HG03039 (cell line): ENCODE results near the gene GSN.

Experiments used
- ATAC-seq: cut with Tn5 transposase; IDR thresholded peaks from one replicate; pipeline ENCODE4 v1.9.1; 2021; ENCODE audit warnings: mild to moderate bottlenecking, moderate library complexity; ENCODE audit not compliant: unreplicated experiment

The GSN gene

DNA sequence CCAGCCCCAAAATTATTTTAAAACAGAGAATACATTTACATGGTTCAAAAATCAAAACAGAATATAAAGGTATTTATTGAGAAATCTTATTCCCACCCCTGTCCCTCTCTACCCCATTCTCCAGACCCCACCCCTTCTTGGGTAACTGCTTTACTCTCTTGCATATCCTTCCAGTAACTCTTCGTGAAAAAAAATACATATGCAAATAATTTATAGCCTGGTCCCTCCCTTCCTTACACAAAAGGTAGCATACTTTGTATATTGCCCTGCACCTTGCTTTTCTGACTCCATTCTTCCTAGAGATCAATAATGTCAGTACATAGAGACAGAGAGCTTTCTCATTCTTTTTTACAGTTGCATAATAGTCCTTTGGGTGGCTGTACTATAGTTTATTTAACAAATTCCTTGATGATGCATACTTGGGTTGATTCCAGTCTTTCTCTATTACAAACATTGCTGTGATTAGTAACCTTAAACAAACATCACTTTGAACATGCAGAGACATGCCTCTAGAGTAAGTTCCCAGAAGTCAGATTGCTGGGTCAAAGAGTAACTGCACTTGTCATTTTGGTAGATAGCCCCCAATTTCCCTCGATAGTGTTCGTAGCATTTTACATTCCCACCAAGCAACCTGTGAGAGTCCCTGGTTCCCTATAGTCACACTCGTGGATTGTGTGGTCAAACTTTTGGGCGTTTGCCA, 54.2 kb downstream of the GSN start:
- ATAC-seq = no peak

DNA sequence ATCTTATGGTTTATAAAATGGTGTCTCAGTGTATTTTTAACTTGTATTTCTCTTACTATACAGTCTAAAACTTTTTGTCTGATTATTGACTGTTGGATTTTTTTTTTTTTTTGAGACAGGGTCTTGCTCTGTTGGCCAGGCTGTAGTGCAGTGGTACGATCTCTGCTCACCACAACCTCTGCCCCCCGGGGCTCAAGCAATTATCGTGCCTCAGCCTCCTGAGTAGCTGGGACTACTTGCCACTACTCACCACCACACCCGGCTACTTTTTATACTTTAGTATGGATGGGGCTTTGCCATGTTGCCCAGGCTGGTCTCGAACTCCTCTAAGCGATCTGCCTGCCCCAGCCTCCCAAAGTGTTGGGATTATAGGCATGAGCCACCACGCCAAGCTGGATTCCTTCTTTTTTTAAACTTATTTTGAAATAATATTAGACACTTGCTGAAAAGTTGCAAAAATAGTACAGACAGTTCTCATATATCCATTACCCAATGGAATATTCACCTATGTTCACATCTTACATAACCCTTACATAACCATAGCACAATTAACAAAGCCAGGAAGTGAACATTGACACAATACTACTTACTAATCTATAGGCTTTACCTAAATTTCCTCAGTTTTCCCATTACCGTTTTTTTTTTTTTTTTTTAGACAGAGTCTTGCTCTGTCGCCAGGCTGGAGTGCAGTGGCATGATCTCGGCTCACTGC, 54.9 kb downstream of the GSN start:
- no peak for ATAC-seq

DNA sequence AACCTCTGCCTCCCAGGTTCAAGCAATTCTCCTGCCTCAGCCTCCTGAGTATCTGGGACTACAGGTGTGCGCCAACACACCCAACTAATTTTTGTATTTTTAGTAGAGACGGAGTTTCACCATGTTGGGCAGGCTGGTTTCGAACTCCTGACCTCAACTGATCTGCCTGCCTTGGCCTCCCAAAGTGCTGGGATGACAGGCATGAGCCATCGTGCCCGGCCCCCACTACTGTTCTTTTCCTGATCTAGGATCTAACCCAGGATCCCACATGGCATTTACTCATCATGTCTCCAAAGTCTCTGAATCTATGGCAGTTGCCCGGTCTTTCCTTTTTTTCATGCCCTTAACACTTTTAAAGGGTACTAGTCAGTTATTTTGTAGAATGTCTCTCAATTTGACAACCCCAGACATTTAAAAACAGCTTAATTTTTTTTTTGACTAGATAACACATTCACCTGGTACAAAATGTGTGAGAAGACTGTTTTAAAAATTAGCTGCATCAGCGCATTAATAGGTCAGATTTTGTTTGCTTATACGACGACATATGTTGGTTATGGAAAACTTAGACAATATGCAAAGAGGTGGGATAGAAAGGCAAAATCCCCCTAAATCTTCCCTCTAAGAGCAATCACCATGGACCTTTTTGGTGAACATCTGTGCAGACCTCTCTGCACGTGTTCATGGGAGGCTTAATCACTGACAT, 55.6 kb downstream of the GSN start:
- ATAC-seq = no peak

DNA sequence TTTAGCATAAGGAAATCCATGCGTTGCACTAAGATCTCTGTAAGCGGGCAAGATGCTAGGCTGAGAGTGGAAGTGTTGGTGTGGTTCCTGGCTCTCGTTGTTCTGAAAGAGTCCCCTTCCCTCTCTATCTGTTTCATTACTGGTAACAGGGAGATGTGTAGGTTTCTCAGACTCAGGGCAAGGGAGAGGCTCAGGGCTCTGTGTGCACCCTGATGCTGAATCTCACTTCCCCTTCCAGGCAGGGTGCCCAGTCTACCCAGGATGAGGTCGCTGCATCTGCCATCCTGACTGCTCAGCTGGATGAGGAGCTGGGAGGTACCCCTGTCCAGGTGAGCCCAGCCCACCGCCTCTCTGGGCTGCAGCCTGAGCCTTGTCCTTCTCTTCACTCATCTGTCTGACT, 56.4 kb downstream of the GSN start:
- ATAC-seq = no peak

DNA sequence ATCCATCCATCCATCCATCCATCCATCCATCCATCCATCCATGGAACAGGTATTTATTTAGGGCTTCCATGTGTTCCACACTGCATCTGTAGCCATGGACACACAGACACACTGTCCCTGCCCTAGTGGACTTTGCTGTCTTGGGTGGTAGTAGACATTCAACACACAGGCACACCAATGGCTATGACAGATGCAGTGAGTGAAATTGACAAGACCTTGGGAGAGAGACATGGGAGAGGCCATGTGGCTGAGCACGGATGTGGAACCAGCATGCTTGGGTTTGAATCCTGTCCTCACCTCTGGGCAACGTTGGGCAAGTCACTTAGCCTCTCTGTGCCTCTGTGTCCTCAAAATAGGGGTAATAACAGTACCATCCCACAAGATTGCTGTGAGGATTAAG, 56.8 kb downstream of the GSN start:
- no peak for ATAC-seq

DNA sequence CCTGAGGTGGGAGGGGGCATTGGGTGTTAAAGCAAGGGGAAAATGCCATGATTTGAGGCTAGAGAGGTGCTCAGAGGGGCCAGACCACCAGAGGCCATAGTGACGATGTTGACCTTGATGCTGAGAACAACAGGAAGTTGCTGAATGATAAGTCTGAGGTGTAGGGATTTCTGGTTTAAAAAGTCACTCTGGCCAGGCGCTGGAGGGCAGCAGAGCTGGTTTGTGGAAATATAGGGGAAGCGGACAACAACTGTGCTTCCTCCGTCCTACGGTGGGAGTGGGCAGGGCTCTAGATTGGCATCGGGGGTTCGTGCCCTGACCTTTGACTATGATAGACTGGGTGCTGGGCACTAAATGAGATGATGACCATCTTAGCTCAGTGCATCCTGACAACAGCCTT, 57.4 kb downstream of the GSN start:
- no peak for ATAC-seq

DNA sequence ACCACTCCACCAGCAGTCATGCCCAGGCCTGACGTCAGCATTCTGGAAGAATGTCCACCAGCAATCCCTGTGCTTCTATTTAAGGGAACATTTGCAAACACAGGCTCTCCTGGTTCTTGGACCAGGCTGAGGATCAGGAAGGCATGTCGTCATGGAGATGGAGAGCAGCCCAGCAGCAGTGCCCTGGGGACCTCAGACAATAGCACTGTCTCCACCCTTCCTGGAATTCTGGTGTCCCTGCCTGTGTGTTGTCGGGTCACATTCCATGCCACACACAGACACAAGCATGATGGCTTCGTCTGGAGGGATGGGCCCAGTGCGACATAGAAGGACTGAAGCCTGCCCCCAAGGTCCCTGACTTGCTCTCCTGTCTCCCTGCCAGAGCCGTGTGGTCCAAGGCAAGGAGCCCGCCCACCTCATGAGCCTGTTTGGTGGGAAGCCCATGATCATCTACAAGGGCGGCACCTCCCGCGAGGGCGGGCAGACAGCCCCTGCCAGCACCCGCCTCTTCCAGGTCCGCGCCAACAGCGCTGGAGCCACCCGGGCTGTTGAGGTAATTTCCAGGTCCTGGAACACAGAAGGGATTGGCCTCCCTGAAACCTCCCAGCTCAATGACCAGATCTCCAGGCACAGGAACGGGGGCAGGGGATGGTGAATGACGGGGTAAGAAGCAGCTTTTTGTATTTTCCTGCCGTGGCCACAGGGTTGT, 58.3 kb downstream of the GSN start:
- ATAC-seq = no peak

DNA sequence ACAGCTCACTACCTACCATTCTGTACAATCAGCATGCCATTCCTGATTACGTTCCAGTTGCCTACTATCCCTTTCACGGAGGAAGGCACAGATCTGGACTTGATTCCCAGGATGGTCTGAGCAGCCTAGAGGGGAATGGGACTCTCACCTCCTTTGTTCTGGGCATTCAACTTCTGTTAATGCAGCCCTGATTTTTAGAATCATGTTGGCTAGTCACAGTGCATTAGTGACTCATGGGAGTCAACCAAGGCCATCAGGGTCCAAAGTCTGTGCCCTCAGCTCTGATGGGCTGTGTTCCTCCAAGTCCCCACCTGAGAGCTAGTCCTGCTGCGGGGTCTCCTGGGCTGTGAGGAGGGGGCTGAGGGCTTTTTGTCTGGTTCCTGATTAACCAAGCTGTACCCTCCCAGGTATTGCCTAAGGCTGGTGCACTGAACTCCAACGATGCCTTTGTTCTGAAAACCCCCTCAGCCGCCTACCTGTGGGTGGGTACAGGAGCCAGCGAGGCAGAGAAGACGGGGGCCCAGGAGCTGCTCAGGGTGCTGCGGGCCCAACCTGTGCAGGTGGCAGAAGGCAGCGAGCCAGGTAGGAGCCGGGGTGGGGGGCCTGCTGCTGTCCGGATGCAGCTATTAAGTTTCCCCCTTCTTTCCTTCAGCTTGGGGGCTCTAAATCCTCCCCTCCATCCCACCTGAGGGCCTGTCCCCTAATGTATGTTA, 59.1 kb downstream of the GSN start:
- no peak for ATAC-seq

DNA sequence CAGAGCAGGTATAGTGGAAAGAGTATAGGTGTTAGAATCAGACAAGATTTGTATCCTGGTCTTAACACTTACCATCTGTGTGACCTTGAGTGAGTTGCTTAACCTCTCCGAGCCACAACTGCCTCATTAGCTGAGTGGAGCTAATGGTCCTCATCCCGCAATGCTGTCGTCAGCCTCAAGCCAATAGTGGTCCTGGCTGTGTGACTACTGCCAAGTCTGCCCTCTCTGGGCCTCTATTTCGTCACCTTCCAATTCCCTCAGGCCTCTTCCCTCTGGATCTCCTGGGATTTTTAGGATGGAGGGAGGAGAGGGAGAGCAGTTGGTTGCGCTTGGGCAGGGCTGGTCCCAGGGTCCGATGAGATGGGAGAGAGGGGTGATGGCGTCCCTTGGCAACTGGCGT, 60.5 kb downstream of the GSN start:
- no peak for ATAC-seq

DNA sequence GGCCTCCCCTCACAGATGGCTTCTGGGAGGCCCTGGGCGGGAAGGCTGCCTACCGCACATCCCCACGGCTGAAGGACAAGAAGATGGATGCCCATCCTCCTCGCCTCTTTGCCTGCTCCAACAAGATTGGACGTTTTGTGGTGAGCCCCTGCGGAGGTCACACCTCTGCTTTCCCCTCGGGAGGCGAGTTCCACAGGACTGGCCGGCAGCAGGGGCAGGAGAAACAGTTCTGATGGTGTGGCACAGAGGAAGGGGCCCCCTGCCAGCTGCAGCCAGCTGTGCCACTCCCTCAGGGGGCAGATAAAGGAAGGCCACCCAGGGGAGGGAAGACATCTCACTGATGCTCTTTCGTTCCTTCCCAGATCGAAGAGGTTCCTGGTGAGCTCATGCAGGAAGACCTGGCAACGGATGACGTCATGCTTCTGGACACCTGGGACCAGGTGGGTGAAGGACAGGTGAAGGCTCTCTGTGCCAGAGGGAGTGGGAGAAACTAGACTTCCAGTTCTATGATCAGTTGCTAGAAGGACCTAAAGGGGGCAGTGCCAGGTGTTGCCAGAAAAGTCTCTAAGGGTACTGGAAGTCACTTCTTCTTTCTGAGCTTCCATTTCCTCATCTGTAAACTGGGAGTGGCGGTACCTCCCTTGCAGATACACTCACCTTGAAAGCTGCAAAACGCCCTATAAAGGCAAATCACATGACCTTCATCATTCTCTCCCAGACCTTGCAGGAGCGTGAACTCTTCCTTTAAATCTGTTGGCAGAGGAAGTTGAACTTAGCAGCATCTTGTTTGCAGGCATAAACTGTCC, 61.1 kb downstream of the GSN start:
- no peak for ATAC-seq

DNA sequence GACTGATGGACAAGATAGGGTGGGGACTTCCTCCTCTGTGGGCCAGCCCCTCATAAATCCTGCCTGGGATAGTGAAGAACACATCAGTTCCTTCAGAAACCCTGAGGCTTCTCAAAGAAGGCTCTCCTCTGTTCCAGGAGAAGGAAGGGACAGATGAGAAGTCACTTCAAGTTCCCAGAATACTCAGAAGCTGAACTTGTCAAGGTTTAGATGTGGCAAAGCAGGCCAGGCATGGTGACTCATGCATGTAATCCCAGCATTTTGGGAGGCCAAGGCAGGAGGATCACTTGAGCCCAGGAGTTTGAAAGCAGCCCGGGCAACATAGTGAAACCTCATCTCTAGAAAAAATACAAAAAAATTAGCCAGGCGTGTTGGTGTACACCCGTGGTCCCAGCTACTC, 63.6 kb downstream of the GSN start:
- ATAC-seq = no peak

DNA sequence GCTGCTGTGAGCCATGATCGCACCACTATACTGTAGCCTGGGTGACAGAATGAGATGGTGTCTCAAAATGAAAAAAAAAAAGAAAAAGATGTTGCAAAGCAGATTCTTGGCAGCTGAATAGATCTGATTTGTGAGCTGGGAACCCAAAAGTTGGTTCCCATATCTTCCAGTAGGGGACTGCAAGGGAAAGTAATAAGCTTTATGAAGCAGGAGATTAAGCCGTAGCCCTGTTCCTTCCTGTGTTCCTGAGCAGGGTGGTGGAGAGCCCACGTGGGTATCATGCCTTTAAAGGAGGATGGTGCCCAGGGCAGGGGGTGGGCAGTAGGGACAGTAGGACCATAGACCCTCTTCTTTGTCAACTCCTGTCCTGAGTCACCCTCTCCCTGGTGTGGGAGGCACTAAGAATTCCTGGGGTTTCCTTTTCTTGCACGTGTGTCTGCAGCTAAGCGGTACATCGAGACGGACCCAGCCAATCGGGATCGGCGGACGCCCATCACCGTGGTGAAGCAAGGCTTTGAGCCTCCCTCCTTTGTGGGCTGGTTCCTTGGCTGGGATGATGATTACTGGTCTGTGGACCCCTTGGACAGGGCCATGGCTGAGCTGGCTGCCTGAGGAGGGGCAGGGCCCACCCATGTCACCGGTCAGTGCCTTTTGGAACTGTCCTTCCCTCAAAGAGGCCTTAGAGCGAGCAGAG, 64.2 kb downstream of the GSN start:
- no peak for ATAC-seq

DNA sequence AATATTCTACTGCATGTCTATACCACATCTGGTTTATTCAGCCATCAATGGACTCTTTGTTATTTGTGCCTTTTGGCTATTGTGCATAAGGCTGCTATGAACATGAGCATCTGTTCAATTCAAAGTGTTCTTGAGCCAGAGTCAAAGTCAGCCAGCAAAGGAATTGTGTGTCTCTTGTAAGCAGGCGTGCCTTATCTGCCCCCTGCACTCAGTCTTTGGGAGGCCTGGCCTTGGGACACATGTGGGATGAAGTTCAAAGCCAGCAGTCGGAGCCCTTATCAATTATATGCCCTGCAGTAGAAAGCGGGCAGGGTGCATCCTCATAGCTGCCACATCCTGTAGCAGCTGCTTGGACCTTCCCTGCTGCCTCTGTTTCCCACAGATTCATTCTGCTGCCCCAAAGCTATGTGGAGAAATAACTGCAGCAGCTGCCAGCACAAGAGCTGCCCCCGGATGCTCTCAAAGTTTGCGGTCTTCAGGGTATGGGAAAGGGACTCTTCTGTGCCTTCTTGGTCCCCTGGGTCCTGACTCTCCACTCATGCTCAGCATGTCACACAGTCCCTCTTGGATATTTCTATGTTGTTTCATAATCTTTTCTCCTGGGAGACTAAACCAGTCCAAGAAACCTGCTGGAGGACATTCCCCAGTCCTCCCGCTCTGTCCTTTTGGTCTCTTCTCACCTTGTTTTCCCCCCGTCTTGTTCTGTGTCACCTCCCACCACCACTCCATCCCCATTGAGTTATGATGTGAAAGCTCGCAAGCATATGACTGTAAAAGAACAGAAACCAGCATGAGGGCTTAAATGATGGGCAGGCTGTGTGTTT, 66.2 kb downstream of the GSN start:
- no peak for ATAC-seq

DNA sequence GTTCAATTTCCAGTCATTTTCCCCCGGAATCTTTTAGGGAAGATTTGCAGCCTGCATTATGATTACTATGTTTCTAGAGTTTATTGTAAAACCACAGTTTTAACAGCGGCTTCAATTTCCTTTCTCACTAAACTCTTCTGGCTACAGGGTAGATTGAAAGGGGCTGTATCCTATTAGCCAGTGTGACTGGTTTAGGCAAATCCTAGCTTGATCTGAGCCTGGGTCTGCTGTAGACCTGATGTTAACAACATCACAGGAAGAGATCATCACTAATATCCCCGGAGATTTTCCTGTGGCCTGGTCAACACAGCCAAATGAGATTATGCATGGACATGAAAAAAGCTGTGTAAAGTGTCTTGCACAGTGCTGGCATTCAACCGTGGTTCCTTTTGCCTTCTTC, 68.7 kb downstream of the GSN start:
- ATAC-seq = no peak

DNA sequence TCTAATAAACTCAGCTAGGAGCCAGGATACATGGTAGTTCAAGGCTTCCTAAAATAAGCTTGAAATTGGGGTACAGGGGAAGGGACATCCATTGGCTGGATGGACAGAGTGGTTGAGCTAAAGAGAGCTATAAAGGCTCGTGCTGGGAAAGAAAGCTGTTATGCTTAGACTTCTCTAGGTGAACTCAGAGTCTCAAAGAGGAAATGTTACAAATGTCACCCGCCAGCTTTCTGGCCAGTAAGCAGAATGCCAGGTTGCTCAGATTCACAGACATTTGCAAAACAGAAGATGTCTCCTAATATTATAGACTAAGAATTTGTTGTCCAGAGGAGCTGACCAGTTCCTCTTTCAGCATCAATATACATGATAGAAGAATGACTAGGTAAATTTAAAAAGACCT, 71.5 kb downstream of the GSN start:
- ATAC-seq = no peak

DNA sequence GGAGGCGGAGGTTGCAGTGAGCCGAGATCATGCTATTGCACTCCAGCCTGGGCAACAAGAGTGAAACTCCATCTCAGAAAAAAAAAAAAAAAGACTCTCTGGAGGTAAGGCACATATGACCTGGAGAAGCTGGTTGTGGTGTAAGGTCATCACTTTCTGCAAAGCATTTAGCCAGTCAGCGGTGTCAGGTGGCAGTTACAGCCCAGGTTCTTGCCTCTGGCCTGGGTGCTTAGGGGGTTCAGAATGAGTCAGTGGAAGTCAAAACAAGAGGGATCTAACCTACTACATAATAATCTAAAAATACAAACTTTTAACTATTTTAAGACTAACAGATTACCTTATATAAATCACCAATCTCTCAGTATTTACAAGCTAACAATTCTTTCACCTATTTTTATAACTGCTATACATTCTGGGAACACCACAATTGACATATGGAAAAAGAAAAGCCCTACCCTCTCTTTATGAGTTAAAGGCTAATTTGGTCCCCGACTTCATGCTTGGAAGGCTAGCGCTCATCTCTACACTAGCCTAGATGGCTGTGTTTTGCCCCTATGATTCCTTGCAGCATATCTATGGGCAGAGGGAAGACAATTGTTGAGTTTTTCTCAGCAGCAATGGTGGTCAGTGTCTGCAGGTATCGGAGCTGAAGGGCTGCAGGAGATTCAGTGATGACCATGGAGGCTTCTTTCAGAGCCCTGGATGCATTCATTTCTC, 72.9 kb downstream of the GSN start:
- peak; percentile 91 for ATAC-seq

DNA sequence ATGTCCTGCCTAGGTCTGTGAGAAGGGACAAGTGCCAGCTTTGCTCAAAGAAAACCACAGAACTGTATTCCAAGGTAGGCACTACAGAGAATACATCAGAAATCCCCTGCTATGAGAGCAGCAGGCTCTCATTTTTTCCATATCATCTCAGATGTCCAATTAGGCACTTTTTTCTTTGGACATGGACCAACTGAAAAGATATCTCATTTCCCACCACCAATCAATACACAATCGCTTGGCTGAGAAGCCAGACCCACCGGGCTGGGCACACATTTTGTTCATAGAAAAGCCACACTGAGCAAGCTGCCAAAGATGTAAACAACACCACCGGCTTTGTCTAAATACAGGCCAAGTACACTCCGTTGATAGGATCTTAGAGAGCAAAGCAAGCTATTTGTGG, 76.2 kb downstream of the GSN start:
- no peak for ATAC-seq

DNA sequence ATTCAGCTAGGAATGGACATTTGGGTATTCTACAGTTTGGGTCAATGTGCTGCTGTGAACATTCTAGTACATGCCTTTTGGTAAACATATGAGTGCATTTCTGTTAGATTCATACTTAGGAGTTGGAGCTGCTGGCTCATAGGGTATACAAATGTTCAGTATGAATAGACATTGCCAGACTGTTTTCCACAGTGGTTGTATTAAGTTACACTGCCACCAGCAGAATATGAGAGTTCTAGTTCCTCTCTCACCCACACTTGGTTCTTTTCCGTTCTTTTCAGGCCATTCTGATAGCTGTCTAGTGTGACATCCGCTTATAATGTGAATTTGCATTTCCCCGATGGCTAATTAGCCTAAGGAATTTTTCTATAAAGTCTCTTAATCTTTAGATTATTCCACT, 77.1 kb downstream of the GSN start:
- no peak for ATAC-seq
